Activated T-cell treated with anti-CD3 and anti-CD28 coated beads for 48 hours (primary cell): Measurements from ENCODE around the gene OR2AP1.
"Not testable (repeated sequence)": the region's sequence is repeated elsewhere in the genome, so short reads cannot be mapped to it uniquely, and the experiment has no call there.

Experiments used
- DNase-seq: peaks from one replicate; pipeline ENCODE4 v3.0.0-alpha.2; 2020; ENCODE audit warnings: low read depth

OR2AP1 gene

GRCh38 chr12:55572168-55572567 lies at the start of gene OR2AP1:
Gene OR2AP1, plus strand, starts transcription at chr12:55572468. Its CDS starts 1,947 bp downstream, at chr12:55574415.
- no peak for DNase-seq

GRCh38 chr12:55548235-55548634 lies 24.0 kb upstream of the OR2AP1 start:
- not testable (repeated sequence) for DNase-seq

GRCh38 chr12:55548756-55549155 lies 23.5 kb upstream of the OR2AP1 start:
- no peak for DNase-seq

GRCh38 chr12:55549302-55549701 lies 23.0 kb upstream of the OR2AP1 start, which contains the start of gene OR6C4:
Gene OR6C4, plus strand, starts transcription at chr12:55549602. Its CDS starts 1,625 bp downstream, at chr12:55551227.
- DNase-seq: no peak

GRCh38 chr12:55554296-55554695 lies 18.0 kb upstream of the OR2AP1 start:
- no peak for DNase-seq

GRCh38 chr12:55570060-55570459 lies 2.2 kb upstream of the OR2AP1 start:
- not testable (repeated sequence) for DNase-seq

GRCh38 chr12:55570689-55571088 lies 1.6 kb upstream of the OR2AP1 start:
- not testable (repeated sequence) for DNase-seq

GRCh38 chr12:55582066-55582465 lies 9.8 kb downstream of the OR2AP1 start:
- DNase-seq: no peak

- DNase-seq: no peak
These were observed 13.5 kb downstream of the OR2AP1 start for GRCh38 chr12:55585817-55586216.

GRCh38 chr12:55590152-55590551 lies 17.9 kb downstream of the OR2AP1 start:
- DNase-seq: not testable (repeated sequence)

- DNase-seq: no peak
These were observed 35.7 kb downstream of the OR2AP1 start for GRCh38 chr12:55607821-55608594.

- DNase-seq: no peak
These were observed 38.3 kb downstream of the OR2AP1 start for GRCh38 chr12:55610598-55610997.

- no peak for DNase-seq
These were observed 40.4 kb downstream of the OR2AP1 start for GRCh38 chr12:55612646-55613045.

GRCh38 chr12:55614764-55615163 lies 42.5 kb downstream of the OR2AP1 start:
- DNase-seq: no peak

- DNase-seq: no peak
These were observed 47.3 kb downstream of the OR2AP1 start for GRCh38 chr12:55619354-55620138.

- DNase-seq: no peak
These were observed 51.8 kb downstream of the OR2AP1 start for GRCh38 chr12:55624056-55624455.
